A549 (cell line): ENCODE results near the gene CUX1. TPM values are rescaled to one million over a fixed set of nuclear protein-coding genes. Genes with fewer than 3 reads are reported as not detected.
"Not testable (repeated sequence)": the region's sequence is repeated elsewhere in the genome, so short reads cannot be mapped to it uniquely, and the experiment has no call there.

ENCODE experiments used
- ATAC-seq, 2 experiments: fragments of 200-7000 bp in 1 of 2; fragments of >200 bp in 1 of 2; cut with Nextera tagmentation in 1 of 2; cut with Tn5 transposase in 1 of 2; 3 replicates each; pipeline versions ENCODE4 v1.8.0 to v1.9.1; 2018 to 2020; ENCODE audit warnings: mild to moderate bottlenecking in 1 of 2, moderate library complexity in 1 of 2
- CTCF ChIA-PET: fragments of 300-600 bp; sonication (Branson Sonifier 250); formaldehyde crosslinking; extraction: SDS; loops from one replicate; lab custom pipeline; 2021; ENCODE audit warnings: antibody characterized with exemption, inconsistent platforms; lab: Yijun Ruan, JAX
- POLR2A ChIA-PET: fragments of 350-600 bp; formaldehyde crosslinking; extraction: SDS; loops from one replicate; lab custom pipeline; 2021; ENCODE audit warnings: antibody characterized with exemption, inconsistent platforms; lab: Yijun Ruan, JAX
- DNase-seq, 2 experiments: peaks; one replicate each; pipeline versions ENCODE4 v3.0.0 to v3.0.0-alpha.2; 2011 to 2016; ENCODE audit warnings: low read depth in 1 of 2, low spot score in 1 of 2
- FAIRE-seq: peaks from 2 replicates; lab custom pipeline; 2011; peaks lifted over from hg19 to GRCh38; lab: Jason Lieb, UNC
- H3K27ac ChIP-seq, 2 experiments: fragments of >200 bp; sonication (Bioruptor Twin); formaldehyde crosslinking; 3 replicates each; pipeline ENCODE4 v1.5.1; 2016 to 2017
- H3K4me1 ChIP-seq: fragments of >200 bp; sonication (Bioruptor Twin); formaldehyde crosslinking; 3 replicates; pipeline ENCODE4 v1.6.1; 2016
- H3K4me2 ChIP-seq: fragments of >200 bp; sonication (Bioruptor Twin); formaldehyde crosslinking; 3 replicates; pipeline ENCODE4 v1.6.1; 2016
- H3K4me3 ChIP-seq: fragments of >200 bp; sonication (Bioruptor Twin); formaldehyde crosslinking; 3 replicates; pipeline ENCODE4 v1.5.1; 2016
- H3K9me3 ChIP-seq: fragments of >200 bp; sonication (Bioruptor Twin); formaldehyde crosslinking; 3 replicates; pipeline ENCODE4 v1.6.1; 2016
- BCL3 ChIP-seq: fragments of >200 bp; sonication (Bioruptor Twin); formaldehyde crosslinking; IDR thresholded peaks from 3 replicates; pipeline ENCODE4 v1.6.1; 2016
- BHLHE40 ChIP-seq: IDR thresholded peaks from 2 replicates; pipeline ENCODE4 v1.6.1; 2012; ENCODE audit warnings: low read depth, low read length, inconsistent platforms
- CHD4 ChIP-seq: fragments of 200-600 bp; sonication (generic); IDR thresholded peaks from 2 replicates; pipeline ENCODE4 v1.6.1; 2016; ENCODE audit warnings: antibody characterized with exemption, mild to moderate bottlenecking, borderline replicate concordance
- EHF ChIP-seq: fragments of 250-450 bp; sonication (Bioruptor Pico); IDR thresholded peaks from 2 replicates; pipeline ENCODE4 v1.5.0; 2020; ENCODE audit warnings: mild to moderate bottlenecking
- EP300 ChIP-seq, 2 experiments: fragments of >200 bp; sonication (Bioruptor Twin); formaldehyde crosslinking; IDR thresholded peaks; 2 replicates in 1 of 2; 3 replicates in 1 of 2; pipeline ENCODE4 v1.6.1; 2016 to 2017
- ESRRA ChIP-seq: fragments of 150-350 bp; IDR thresholded peaks from 2 replicates; pipeline ENCODE4 v1.6.1; 2014; ENCODE audit warnings: mild to moderate bottlenecking, low read length, borderline replicate concordance
- FOXS1 ChIP-seq: fragments of 250-450 bp; sonication (Bioruptor Pico); IDR thresholded peaks from 2 replicates; pipeline ENCODE4 v1.5.0; 2020; ENCODE audit warnings: mild to moderate bottlenecking, moderate library complexity
- HDAC2 ChIP-seq: fragments of 200-600 bp; sonication (generic); IDR thresholded peaks from 2 replicates; pipeline ENCODE4 v1.6.1; 2016
- HEYL ChIP-seq: fragments of 250-450 bp; sonication (Bioruptor Pico); IDR thresholded peaks from 2 replicates; pipeline ENCODE4 v1.8.0; 2021; ENCODE audit warnings: mild to moderate bottlenecking, moderate library complexity
- HOXA7 ChIP-seq: fragments of 250-450 bp; sonication (Bioruptor Pico); IDR thresholded peaks from 2 replicates; pipeline ENCODE4 v1.5.0; 2020; ENCODE audit warnings: mild to moderate bottlenecking, moderate library complexity
- HOXB13 ChIP-seq: fragments of 250-450 bp; sonication (Bioruptor Pico); IDR thresholded peaks from 2 replicates; pipeline ENCODE4 v1.5.0; 2020; ENCODE audit warnings: low read depth, mild to moderate bottlenecking, moderate library complexity
- HOXB5 ChIP-seq: fragments of 250-450 bp; sonication (Bioruptor Pico); IDR thresholded peaks from 2 replicates; pipeline ENCODE4 v1.5.0; 2020; ENCODE audit warnings: mild to moderate bottlenecking, moderate library complexity
- JUN ChIP-seq, 2 experiments: fragments of >200 bp; sonication (Bioruptor Twin); formaldehyde crosslinking; IDR thresholded peaks; 2 replicates in 1 of 2; 3 replicates in 1 of 2; pipeline ENCODE4 v1.6.1; 2016 to 2017
- JUNB ChIP-seq: fragments of >200 bp; sonication (Bioruptor Twin); formaldehyde crosslinking; IDR thresholded peaks from 2 replicates; pipeline ENCODE4 v1.6.1; 2016
- MAFK ChIP-seq: fragments of 450-650 bp; IDR thresholded peaks from 2 replicates; pipeline ENCODE4 v1.6.1; 2014; ENCODE audit not compliant: partially characterized antibody
- MYC ChIP-seq: IDR thresholded peaks from 2 replicates; pipeline ENCODE4 v1.6.1; 2012; ENCODE audit warnings: mild to moderate bottlenecking, inconsistent platforms, low read length, improper control_type of control experiment, borderline replicate concordance
- NFE2L2 ChIP-seq: fragments of 150-350 bp; conservative IDR thresholded peaks from 2 replicates; pipeline ENCODE4 v1.6.1; 2014; ENCODE audit warnings: low read length
- NPAS2 ChIP-seq: fragments of 250-450 bp; sonication (Bioruptor Pico); IDR thresholded peaks from 2 replicates; pipeline ENCODE4 v1.8.0; 2022; ENCODE audit warnings: mild to moderate bottlenecking, moderate library complexity, borderline replicate concordance
- POLR2A ChIP-seq: IDR thresholded peaks from 2 replicates; pipeline ENCODE4 v1.6.1; 2012; ENCODE audit warnings: mild to moderate bottlenecking, low read length
- POLR2AphosphoS2 ChIP-seq: conservative IDR thresholded peaks from 2 replicates; pipeline ENCODE4 v1.6.1; 2012; ENCODE audit warnings: low read length, improper control_type of control experiment, inconsistent platforms
- SMC3 ChIP-seq: fragments of >200 bp; sonication (Bioruptor Twin); formaldehyde crosslinking; IDR thresholded peaks from 3 replicates; pipeline ENCODE4 v1.6.1; 2018; ENCODE audit warnings: inconsistent platforms
- TP53 ChIP-seq: fragments of 250-450 bp; sonication (Bioruptor Pico); IDR thresholded peaks from 2 replicates; pipeline ENCODE4 v1.5.0; 2021; ENCODE audit warnings: mild to moderate bottlenecking, moderate library complexity
- WGBS: methylation state at CpG from one replicate; pipeline ENCODE4 v1.1.6; 2017; ENCODE audit errors: missing lambda C conversion rate; 5-methylcytosine and 5-hydroxymethylcytosine counted together
- polyA plus RNA-seq, 4 experiments: library from polyadenylated mRNA; depleted of rRNA in 3 of 4; stranded (reverse); fragments of >200 nt; fragmentation: RNase III in 1 of 4; extraction: RNeasy Plus Mini Kit Qiagen cat#74134 plus additional on column Dnase treatment in 1 of 4; gene quantifications; 2 replicates in 3 of 4; 3 replicates in 1 of 4; pipeline ENCODE4 v1.2.3, GENCODE V29; 2011 to 2017
- TF ChIP-seq, protein P1 (sequence below): fragments of 250-450 bp; sonication (Bioruptor Pico); IDR thresholded peaks from 2 replicates; pipeline ENCODE4 v1.5.0; 2020; ENCODE audit warnings: low read depth, mild to moderate bottlenecking, moderate library complexity
- TF ChIP-seq, protein P2 (sequence below): fragments of 200-600 bp; sonication (generic); IDR thresholded peaks from 2 replicates; pipeline ENCODE4 v1.6.1; 2016; ENCODE audit warnings: antibody characterized with exemption, mild to moderate bottlenecking, moderate library complexity

Gene CUX1
- polyA plus RNA-seq, 2 of the 4 experiments (the other 2 are of a cell fraction) = 32.7 to 33.4 TPM

- ATAC-seq = no peak
- TF ChIP-seq SMC3 (no peak), MYC (no peak), BHLHE40 (no peak), ESRRA (no peak)
- TF ChIP-seq, protein P1, sequence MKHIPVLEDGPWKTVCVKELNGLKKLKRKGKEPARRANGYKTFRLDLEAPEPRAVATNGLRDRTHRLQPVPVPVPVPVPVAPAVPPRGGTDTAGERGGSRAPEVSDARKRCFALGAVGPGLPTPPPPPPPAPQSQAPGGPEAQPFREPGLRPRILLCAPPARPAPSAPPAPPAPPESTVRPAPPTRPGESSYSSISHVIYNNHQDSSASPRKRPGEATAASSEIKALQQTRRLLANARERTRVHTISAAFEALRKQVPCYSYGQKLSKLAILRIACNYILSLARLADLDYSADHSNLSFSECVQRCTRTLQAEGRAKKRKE (CRISPR knock-in tag) = no peak
- TF ChIP-seq, all 56 proteins: peak for 0
- POLR2A ChIA-PET = no interaction called here
- H3K9me3 ChIP-seq = no peaks in the 10 kb centered on the region
- CTCF ChIA-PET = interaction anchor here (1.2 to 1.4 kb wide), 2 partner anchors 132 to 416 kb away, joined by 3 to 4 read pairs; no protein-coding TSS in a partner anchor
- FAIRE-seq (no peak), DNase-seq (no peak)
- H3K4me3 ChIP-seq = no peak overlapping the region
- peaks cover 39% of the 10 kb centered on the region; the same call in 2 of the 3 replicates for H3K4me1 ChIP-seq
- no peak overlapping the region for H3K27ac ChIP-seq
- WGBS = 89% methylated on average over 8 of the region's 8 CpGs
- H3K4me2 ChIP-seq = no peak overlapping the region
Measured at GRCh38 chr7:101820703-101821102, 3.3 kb downstream of the CUX1 start.

GRCh38 chr7:101822632-101823031, 5.2 kb downstream of the CUX1 start:
- CTCF ChIA-PET = interaction anchor here (0.9 to 1.7 kb wide), 6 partner anchors 8 to 450 kb away, joined by 3 to 5 read pairs (median 4); no protein-coding TSS in a partner anchor
- ATAC-seq = not testable (repeated sequence)

DNA sequence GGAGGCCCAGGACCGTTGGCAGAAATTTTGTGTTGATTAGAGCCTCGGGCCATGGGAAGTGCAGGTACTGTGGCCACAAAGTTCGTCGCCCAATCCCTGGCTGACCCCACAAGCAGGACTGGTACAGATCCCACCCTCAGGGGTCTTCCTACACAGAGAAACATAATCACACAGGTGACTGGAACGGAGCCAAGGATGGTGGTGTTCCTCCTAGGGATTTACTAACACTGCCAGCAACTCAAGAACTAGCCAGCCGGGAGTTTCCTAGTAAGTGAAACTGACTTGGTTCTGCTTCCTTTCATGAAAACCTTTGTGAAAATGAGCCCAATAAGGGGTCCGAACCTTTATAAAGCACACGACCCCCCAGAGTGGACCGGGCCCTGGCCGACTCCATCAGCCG, 5.7 kb downstream of the CUX1 start:
- POLR2A ChIA-PET = interaction anchor here (1.0 kb wide), 1 partner anchor 34 kb away, joined by 3 read pairs; no protein-coding TSS in a partner anchor
- no peak for TF ChIP-seq EP300 (IDR thresholded peaks at IDR 0.05)
- no peak for TF ChIP-seq HOXB13
- TF ChIP-seq HDAC2 = no peak
- no peak for TF ChIP-seq FOXS1 (CRISPR knock-in tag)
- no peak for TF ChIP-seq NFE2L2
- TF ChIP-seq BCL3 = no peak
- TF ChIP-seq EHF (CRISPR knock-in tag) = no peak
- TF ChIP-seq POLR2A = no peak
- TF ChIP-seq HOXA7 (CRISPR knock-in tag) = no peak
- TF ChIP-seq, protein P2, sequence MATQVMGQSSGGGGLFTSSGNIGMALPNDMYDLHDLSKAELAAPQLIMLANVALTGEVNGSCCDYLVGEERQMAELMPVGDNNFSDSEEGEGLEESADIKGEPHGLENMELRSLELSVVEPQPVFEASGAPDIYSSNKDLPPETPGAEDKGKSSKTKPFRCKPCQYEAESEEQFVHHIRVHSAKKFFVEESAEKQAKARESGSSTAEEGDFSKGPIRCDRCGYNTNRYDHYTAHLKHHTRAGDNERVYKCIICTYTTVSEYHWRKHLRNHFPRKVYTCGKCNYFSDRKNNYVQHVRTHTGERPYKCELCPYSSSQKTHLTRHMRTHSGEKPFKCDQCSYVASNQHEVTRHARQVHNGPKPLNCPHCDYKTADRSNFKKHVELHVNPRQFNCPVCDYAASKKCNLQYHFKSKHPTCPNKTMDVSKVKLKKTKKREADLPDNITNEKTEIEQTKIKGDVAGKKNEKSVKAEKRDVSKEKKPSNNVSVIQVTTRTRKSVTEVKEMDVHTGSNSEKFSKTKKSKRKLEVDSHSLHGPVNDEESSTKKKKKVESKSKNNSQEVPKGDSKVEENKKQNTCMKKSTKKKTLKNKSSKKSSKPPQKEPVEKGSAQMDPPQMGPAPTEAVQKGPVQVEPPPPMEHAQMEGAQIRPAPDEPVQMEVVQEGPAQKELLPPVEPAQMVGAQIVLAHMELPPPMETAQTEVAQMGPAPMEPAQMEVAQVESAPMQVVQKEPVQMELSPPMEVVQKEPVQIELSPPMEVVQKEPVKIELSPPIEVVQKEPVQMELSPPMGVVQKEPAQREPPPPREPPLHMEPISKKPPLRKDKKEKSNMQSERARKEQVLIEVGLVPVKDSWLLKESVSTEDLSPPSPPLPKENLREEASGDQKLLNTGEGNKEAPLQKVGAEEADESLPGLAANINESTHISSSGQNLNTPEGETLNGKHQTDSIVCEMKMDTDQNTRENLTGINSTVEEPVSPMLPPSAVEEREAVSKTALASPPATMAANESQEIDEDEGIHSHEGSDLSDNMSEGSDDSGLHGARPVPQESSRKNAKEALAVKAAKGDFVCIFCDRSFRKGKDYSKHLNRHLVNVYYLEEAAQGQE = no peak
- no peak for TF ChIP-seq NPAS2 (CRISPR knock-in tag)
- no peak for TF ChIP-seq JUN (IDR thresholded peaks at IDR 0.05)
- TF ChIP-seq HOXB5 (CRISPR knock-in tag) = no peak
- no peak for TF ChIP-seq CHD4
- no peak for TF ChIP-seq POLR2AphosphoS2
- no peak for TF ChIP-seq TP53 (CRISPR knock-in tag)
- TF ChIP-seq JUNB = no peak
- no peak for TF ChIP-seq HEYL (CRISPR knock-in tag)
- no peak for TF ChIP-seq MAFK
- FAIRE-seq (no peak), ATAC-seq (no peak), DNase-seq (no peak)
- Histone ChIP-seq H3K4me3 (no peak overlapping the region), H3K27ac (peak overlapping the region in 1 of 2 experiments; percentile 34; a peak in 2 of 6 replicates), H3K4me1 (peaks cover 48% of the 10 kb centered on the region; the same call in 2 of the 3 replicates), H3K4me2 (no peak overlapping the region), H3K9me3 (no peaks in the 10 kb centered on the region)
- 90% methylated on average over 11 of the region's 11 CpGs for WGBS
- CTCF ChIA-PET = interaction anchor here (0.8 to 1.7 kb wide), 8 partner anchors 9 to 449 kb away, joined by 3 to 5 read pairs (median 4); no protein-coding TSS in a partner anchor

More at GRCh38 chr7:101822632-101823031, 5.2 kb downstream of the CUX1 start:
- not testable (repeated sequence) for DNase-seq, H3K4me2 ChIP-seq, H3K27ac ChIP-seq, H3K4me3 ChIP-seq, FAIRE-seq, H3K9me3 ChIP-seq
- WGBS = 91% methylated on average over 6 of the region's 6 CpGs
- POLR2A ChIA-PET = interaction anchor here (1.0 kb wide), 1 partner anchor 34 kb away, joined by 3 read pairs; no protein-coding TSS in a partner anchor
- peaks cover 49% of the 10 kb centered on the region; the same call in 2 of the 3 replicates for H3K4me1 ChIP-seq
